GM23248 (cell line): Measurements from ENCODE around the gene WWOX.

Experiments used
- EZH2 ChIP-seq: fragments of 200-600 bp; sonication (generic); IDR thresholded peaks from 2 replicates; pipeline ENCODE4 v1.6.1; 2018; ENCODE audit warnings: antibody characterized with exemption, mild to moderate bottlenecking; ENCODE audit not compliant: insufficient read depth, poor library complexity, severe bottlenecking
- EZH2phosphoT487 ChIP-seq: fragments of 200-600 bp; sonication (generic); IDR thresholded peaks from 2 replicates; pipeline ENCODE4 v1.6.1; 2018; ENCODE audit warnings: antibody characterized with exemption, moderate library complexity, mild to moderate bottlenecking, low read depth; ENCODE audit not compliant: insufficient read depth

GRCh38 chr16:78405040-78405439 lies 305.6 kb downstream of the WWOX start:
- TF ChIP-seq EZH2 (no peak), EZH2phosphoT487 (no peak)
